ENCODE results near the gene CCDC102A.

- no peak for TF ChIP-seq CTCF (IDR thresholded peaks at IDR 0.05; ENCODE audit: extremely low read depth in 1 of 2, insufficient read depth in 1 of 2, low read depth in 1 of 2, low read length in 2 of 2)
- no peak for TF ChIP-seq EZH2 (IDR thresholded peaks at IDR 0.05; ENCODE audit: borderline replicate concordance, low read depth, low read length, severe bottlenecking)
- no peak for TF ChIP-seq MAX (IDR thresholded peaks at IDR 0.05; ENCODE audit: insufficient read depth, insufficient read length)
- TF ChIP-seq POLR2A (IDR thresholded peaks at IDR 0.05; ENCODE audit: low read depth, low read length), result no peak
- no peak for TF ChIP-seq POLR2AphosphoS5 (IDR thresholded peaks at IDR 0.05; ENCODE audit: insufficient read depth, low read depth, low read length)
- TF ChIP-seq JUN (IDR thresholded peaks at IDR 0.05; ENCODE audit: borderline replicate concordance, insufficient read depth, insufficient read length, low read depth), result no peak
Measured at GRCh38 chr16:57508035-57508425, 28.3 kb downstream of the CCDC102A start.

Measured in endothelial cell of umbilical vein (primary cell).